Neuron (in vitro differentiated cells): ENCODE data around the gene SEC24C.
"Not testable (repeated sequence)": the region's sequence is repeated elsewhere in the genome, so short reads cannot be mapped to it uniquely, and the experiment has no call there.

Source experiments
- H2AFZ ChIP-seq: one replicate; pipeline ENCODE4 v1.6.1; 2013; ENCODE audit warnings: low read depth, mild to moderate bottlenecking, inconsistent platforms, low read length, moderate library complexity
- H3K27me3 ChIP-seq: one replicate; pipeline ENCODE4 v1.6.1; 2013; ENCODE audit warnings: low read length; ENCODE audit not compliant: insufficient read depth
- H3K36me3 ChIP-seq: one replicate; pipeline ENCODE4 v1.6.1; 2013; ENCODE audit warnings: low read length; ENCODE audit not compliant: insufficient read depth
- H3K4me1 ChIP-seq: one replicate; pipeline ENCODE4 v1.6.1; 2013; ENCODE audit warnings: low read length; ENCODE audit not compliant: insufficient read depth
- H3K4me3 ChIP-seq: 2 replicates; pipeline ENCODE4 v1.5.1; 2013; ENCODE audit warnings: mild to moderate bottlenecking, low read length, moderate library complexity
- H3K9me3 ChIP-seq: one replicate; pipeline ENCODE4 v1.6.1; 2013; ENCODE audit warnings: low read length

Gene SEC24C

DNA sequence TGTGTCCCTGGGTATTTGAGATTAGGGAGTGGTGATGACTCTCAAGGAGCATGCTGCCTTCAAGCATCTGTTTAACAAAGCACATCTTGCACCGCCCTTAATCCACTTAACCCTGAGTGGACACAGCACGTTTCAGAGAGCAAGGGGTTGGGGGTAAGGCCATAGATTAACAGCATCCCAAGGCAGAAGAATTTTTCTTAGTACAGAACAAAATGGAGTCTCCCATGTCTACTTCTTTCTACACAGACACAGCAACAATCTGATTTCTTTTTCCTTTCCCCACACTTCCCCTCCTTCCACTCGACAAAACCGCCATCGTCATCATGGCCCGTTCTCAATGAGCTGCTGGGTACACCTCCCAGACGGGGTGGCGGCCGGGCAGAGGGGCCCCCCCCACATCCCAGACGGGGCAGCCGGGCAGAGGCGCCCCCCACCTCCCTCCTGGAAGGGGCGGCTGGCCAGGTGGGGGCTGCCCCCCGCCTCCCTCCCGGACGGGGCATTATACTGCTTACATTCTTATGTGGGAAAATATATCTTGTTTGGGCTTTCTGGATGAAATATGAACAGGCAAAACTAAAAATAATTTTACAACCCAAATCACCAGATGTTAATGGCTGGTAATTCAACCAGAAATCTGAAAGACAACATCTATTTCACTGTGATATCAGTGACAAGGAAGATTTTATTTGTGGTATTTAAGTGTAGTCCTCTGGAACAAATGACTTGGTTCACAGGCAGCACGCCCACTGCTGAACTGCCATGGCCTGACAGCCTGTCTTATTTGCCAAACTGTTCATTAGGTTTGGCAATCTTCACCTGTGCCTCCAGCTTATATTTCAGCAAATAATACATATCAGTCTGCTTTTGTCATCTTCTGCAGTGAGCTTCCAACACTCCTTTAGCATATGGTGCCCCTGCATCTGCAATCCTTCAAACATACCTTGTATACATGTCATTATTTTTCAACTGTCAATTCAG lies 28.7 kb upstream of the SEC24C start:
- not testable (repeated sequence) for H3K9me3 ChIP-seq, H3K4me1 ChIP-seq, H3K4me3 ChIP-seq, H3K27me3 ChIP-seq, H2AFZ ChIP-seq
- peaks cover 40% of the 10 kb centered on the region for H3K36me3 ChIP-seq

DNA sequence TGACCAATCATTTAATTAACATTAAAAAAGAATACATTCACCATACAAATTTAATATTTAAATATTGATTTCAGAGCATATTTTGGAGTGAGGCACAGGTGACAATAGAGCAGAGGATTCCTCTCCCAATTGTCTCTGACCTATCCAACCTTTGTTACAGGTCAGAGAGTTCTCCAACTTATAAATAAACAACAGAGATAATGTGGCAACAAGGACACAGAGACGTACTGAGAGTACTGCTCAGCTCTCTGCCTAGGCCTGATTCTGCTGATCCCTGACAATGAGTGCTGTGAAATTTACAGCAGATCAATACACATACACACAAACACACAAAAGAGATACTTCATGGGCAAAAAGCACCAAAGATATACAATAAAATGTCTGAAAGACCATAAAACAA lies 27.9 kb upstream of the SEC24C start:
- no peak overlapping the region for H3K4me3 ChIP-seq
- peaks cover 47% of the 10 kb centered on the region for H3K36me3 ChIP-seq
- H2AFZ ChIP-seq: no peak overlapping the region
- H3K27me3 ChIP-seq: no peaks in the 10 kb centered on the region
- no peaks in the 10 kb centered on the region for H3K9me3 ChIP-seq
- no peaks in the 10 kb centered on the region for H3K4me1 ChIP-seq

DNA sequence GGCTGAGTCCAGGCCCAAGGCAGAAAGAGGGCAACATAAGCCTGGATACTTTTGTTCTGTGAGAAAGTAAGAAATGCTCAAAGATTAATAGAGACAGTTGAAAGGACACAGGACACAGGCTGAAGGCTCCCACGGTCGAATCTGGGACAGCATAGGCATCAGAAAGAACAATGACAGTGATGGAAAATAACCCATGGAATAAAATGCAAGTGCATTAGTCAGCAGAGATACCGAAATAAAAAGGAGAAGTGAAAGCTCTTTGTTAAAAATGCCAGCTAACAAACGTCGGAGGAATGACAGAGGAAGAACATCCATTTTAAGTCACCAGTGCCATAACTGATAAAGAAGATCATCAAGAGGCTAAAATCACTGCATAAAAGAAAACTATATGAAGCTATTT lies 26.6 kb upstream of the SEC24C start:
- no peaks in the 10 kb centered on the region for H3K27me3 ChIP-seq
- H2AFZ ChIP-seq: no peak overlapping the region
- no peaks in the 10 kb centered on the region for H3K9me3 ChIP-seq
- H3K36me3 ChIP-seq: peaks cover 47% of the 10 kb centered on the region
- H3K4me3 ChIP-seq: no peak overlapping the region
- H3K4me1 ChIP-seq: no peaks in the 10 kb centered on the region

DNA sequence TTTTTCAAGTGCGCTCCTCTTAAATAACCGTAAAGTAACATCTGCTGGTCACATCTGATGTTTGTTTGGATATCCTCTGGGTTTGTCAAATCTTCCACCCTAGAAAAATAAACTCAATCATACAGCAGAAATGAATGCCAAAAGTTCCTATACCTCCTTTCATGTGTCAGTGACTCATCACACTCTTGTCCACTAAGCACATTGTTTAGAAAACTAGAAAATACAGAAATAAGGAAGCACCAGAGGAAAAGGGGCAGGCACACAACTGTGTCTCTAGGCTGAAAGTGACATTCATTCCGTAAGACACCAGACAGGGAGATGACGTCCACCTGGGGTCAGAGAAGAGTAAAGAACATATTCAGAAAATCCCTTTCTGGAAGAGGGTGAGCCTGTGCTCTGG lies 23.6 kb upstream of the SEC24C start:
- H2AFZ ChIP-seq: not testable (repeated sequence)
- H3K36me3 ChIP-seq: peaks cover 54% of the 10 kb centered on the region

DNA sequence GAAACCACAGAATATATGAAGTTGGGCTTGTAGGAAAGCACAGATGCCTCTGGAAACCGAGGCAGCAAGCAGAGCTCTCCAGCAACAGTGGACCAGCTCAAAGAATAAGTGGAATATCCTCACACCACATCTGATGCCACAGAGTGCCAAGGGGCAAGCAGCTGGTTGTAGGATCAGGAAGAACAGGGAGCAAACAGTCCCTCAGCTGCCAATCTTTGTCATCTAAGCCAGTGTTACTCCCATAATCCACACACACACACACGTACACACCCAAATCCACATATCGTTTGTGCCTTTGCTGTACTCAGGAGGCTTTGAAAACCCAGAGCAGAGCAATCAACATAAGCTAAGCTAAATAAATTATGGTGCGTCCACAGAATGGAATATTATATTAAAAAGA lies 20.7 kb upstream of the SEC24C start:
- H2AFZ ChIP-seq: no peak overlapping the region
- no peaks in the 10 kb centered on the region for H3K4me1 ChIP-seq
- H3K36me3 ChIP-seq: peaks cover 43% of the 10 kb centered on the region

More for the DNA sequence above, 23.6 kb upstream of the SEC24C start:
- H3K4me3 ChIP-seq, H3K9me3 ChIP-seq, H3K4me1 ChIP-seq, H3K27me3 ChIP-seq: not testable (repeated sequence)

DNA sequence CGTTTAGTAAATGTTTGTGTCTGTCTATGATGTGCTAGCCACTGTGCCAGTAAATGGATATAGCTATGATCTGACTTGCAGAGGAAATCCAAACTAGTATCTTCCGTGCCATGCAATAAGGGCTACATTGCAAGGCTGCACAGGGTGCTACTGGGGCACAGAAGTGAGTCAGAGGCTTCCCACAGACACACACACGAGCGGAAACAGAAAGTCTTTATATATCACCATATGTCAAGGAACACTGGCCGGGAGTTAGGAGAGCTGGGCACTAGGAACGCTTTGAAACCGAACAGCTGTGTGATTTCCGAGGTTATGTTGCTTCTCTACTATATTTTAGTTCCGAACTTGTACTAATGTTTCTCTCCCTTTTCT lies 14.4 kb upstream of the SEC24C start:
- Histone ChIP-seq H3K36me3 (peaks cover 33% of the 10 kb centered on the region), H3K4me3 (peak overlapping the region; percentile 69)
- H3K9me3 ChIP-seq, H2AFZ ChIP-seq, H3K4me1 ChIP-seq, H3K27me3 ChIP-seq: not testable (repeated sequence)

More for the DNA sequence above, 20.7 kb upstream of the SEC24C start:
- Histone ChIP-seq H3K9me3 (no peaks in the 10 kb centered on the region), H3K4me3 (no peak overlapping the region), H3K27me3 (no peaks in the 10 kb centered on the region)

DNA sequence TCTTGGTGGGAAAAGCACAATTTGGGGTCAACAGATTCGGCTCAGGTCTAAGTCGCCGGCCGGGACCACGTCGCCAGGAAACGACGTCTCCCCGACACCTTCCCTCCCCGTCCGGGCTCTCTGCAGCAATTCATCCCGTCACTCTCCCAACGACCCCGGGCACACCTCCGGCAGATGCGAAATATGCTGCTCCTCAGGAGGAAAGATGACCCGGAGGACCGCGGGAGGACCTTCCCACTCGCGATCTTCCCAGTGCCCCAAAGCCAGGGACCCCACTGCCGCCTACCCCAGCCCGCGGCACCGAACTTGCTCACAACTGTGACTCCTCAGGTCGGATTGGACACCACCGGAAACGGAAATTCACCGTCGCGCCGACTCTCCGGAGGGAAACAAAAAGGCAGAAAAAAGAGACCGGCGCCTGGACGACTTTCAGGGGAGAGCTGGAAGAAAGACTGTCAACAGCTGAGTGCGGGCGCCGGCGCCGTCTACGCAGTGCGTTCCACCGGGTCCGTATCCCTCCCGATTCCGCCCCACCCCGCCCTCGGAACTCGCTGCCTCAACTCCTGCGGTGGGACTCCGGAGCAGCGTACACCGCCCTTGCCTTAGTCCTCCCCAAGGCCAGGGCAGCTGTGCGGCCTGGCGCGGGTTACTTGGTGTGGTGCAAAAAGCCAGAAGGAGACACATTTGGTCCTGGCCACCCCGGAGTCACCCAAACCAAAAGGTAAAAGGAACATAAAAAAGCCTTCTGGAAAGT lies 13.8 kb upstream of the SEC24C start:
- H3K4me1 ChIP-seq: peaks cover 9% of the 10 kb centered on the region
- peaks cover 34% of the 10 kb centered on the region for H3K36me3 ChIP-seq
- H3K9me3 ChIP-seq: no peaks in the 10 kb centered on the region
- no peaks in the 10 kb centered on the region for H3K27me3 ChIP-seq
- peak overlapping the region; percentile 69 for H3K4me3 ChIP-seq
- peak overlapping the region; percentile 46 for H2AFZ ChIP-seq

DNA sequence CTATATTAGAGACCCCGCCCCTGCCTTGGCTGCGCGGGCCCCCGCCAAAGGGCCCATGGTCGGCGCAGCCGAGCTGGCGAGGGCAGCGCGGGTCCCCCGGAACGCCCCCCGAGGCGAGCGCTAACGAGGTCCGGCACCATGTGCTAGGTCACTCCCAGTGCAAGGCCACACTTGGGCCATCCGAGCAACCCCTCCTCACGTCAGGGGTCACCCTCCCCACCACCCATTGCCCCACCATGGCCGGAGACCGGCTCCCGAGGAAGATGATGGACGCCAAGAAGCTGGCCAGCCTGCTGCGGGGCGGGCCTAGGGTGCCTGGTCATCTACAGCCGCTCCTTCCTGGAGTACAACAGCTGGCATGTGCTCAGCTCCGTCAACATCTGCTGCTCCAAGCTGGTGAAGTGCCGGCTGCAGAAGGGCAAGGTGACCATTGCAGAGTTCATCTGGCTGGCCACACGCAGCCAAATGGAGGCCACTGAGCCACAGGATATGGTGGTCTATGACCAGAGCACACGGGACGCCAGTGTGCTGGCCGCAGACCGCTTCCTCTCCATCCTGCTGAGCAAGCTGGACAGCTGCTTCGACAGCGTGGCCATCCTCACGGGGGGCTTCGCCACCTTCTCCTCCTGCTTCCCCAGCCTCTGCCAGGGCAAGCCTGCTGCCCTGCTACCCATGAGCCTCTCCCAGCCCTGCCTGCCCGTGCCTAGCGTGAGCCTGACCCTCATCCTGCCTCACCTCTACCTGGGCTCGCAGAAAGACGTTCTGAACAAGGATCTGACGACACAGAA lies 12.4 kb upstream of the SEC24C start:
- no peaks in the 10 kb centered on the region for H3K9me3 ChIP-seq
- peaks cover 26% of the 10 kb centered on the region for H3K36me3 ChIP-seq
- peak overlapping the region; percentile 12 for H3K4me3 ChIP-seq
- H2AFZ ChIP-seq: no peak overlapping the region
- H3K27me3 ChIP-seq: no peaks in the 10 kb centered on the region
- H3K4me1 ChIP-seq: peaks cover 9% of the 10 kb centered on the region

DNA sequence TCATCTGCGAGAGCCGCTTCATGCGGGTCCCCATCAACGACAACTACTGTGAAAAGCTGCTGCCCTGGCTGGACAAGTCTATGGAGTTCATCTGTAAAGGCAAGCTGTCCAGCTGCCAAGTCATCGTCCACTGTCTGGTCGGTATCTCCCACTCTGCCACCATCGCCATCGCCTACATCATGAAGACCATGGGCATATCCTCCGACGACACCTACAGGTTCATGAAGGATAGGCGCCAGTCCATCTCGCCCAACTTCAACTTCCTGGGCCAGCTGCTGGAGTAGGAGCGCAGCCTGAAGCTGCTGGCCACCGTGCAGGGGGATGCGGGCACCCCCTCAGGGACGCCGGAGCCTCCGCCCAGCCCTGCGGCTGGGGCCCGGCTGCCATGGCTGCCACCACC lies 11.7 kb upstream of the SEC24C start:
- no peaks in the 10 kb centered on the region for H3K9me3 ChIP-seq
- H2AFZ ChIP-seq: no peak overlapping the region

DNA sequence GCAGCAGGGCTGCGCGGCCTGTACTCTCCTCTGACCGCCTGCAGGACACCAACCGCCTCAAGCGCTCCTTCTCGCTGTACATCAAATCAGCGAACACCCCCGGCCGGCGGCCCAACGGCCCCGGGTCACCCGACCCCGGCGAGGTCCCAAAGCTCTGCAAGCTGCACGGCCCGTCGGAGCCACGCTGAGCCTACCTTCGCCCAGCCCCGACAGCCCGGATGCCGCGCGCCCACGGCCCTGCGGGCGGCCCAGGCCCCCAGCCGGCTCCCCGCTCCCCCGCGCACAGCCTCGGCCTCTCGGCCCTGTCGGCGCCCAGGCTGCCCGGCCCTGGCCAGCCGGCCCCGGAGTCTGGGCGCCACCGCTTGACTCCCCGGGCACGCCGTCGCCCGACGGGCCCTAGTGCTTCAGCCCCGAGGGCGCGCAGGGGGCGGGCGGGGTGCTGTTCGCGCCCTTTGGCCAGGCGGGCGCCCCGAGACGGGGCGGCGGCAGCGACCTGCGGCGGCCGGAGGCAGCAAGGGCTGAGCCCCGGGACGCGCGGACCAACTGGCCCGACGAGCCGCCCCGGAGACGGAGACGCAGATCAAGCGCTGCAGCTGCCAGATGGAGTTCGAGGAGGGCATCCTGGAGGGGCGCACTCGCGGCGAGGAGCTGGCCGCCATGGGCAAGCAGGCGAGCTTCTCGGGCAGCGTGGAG lies 11.1 kb upstream of the SEC24C start:
- no peaks in the 10 kb centered on the region for H3K27me3 ChIP-seq
- H3K4me3 ChIP-seq: no peak overlapping the region
- H3K9me3 ChIP-seq: no peaks in the 10 kb centered on the region
- H3K36me3 ChIP-seq: peaks cover 21% of the 10 kb centered on the region
- no peak overlapping the region for H2AFZ ChIP-seq
- peaks cover 9% of the 10 kb centered on the region for H3K4me1 ChIP-seq

More for the DNA sequence above, 11.7 kb upstream of the SEC24C start:
- no peak overlapping the region for H3K4me3 ChIP-seq
- peaks cover 9% of the 10 kb centered on the region for H3K4me1 ChIP-seq
- peaks cover 22% of the 10 kb centered on the region for H3K36me3 ChIP-seq
- no peaks in the 10 kb centered on the region for H3K27me3 ChIP-seq

DNA sequence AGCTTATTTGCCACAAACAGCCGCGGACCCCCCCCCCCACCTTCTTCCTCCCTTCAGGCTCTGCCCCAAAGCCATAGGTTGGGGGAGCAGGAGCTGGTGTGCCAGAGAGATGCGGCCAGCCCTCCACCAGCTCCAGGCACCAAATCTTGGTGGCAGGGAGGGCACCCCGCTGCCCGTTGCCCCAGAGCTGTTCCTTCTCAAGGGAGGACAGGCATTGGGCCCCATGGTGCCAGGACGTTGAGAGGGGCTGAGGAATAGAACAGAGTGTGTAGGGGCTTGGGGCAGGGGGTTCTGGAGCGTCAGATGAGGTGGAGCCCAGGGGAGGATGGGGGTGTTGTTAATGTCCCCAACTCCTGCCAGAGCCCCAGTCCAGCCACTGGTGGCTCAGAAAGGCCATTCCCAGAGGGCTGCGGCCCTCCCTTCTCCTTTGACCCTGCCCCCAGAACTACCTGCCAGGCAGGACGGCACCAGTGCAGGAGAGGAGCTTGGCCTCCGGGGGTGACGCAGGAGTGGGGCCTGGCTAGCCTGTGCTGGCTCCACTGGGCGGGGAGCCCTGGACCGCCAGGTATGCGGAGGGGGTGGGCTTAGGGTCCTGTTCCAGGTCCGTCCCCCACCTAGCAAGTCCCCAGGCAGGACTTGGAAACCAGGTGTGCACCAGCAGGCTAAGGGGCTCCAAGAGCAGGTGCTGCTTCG lies 10.0 kb upstream of the SEC24C start:
- H3K27me3 ChIP-seq: no peaks in the 10 kb centered on the region
- H3K4me1 ChIP-seq: peaks cover 9% of the 10 kb centered on the region
- no peak overlapping the region for H3K4me3 ChIP-seq
- H3K36me3 ChIP-seq: peaks cover 21% of the 10 kb centered on the region
- H2AFZ ChIP-seq: no peak overlapping the region
- H3K9me3 ChIP-seq: no peaks in the 10 kb centered on the region

DNA sequence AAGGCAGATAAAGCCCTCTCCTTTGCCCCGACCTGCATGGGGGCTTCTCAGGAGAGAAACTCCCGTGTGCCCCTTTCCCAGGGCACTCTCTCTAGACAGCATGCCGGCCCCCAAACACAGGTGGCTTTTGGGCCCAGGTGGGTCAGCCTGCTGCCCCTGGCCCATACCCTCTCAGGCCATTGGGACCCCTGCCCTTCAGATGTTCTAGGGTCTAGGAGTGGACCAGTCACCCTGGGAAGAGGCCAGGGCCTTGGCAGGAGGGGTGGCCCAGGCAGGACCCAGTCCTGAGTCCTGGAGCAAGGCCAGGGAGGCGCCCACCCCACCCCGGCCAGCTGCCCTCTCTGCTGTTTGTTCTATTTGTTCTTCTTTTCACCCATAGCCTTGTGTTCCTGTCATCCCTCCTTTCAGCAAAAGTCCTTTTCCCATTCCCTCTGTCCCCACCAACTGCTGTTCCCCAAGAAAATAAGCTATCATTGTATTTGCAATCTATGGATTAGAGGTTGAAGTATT lies 9.3 kb upstream of the SEC24C start:
- Histone ChIP-seq H3K9me3 (no peaks in the 10 kb centered on the region), H2AFZ (no peak overlapping the region), H3K4me1 (peaks cover 5% of the 10 kb centered on the region), H3K36me3 (peaks cover 21% of the 10 kb centered on the region), H3K27me3 (no peaks in the 10 kb centered on the region), H3K4me3 (no peak overlapping the region)
